DMS114 treated with DMSO at 0.1 percent for 48 hours (cell line): Measurements from ENCODE around the gene FRS2.

Experiments used
- DNase-seq: peaks from one replicate; lab custom pipeline; 2025; ENCODE audit not compliant: unreplicated experiment; lab: John Stamatoyannopoulos, UW

Gene FRS2

GRCh38 chr12:69497308-69498026 lies 27.3 kb downstream of the FRS2 start:
- DNase-seq = no peak

- DNase-seq = no peak
These were observed 30.4 kb downstream of the FRS2 start for GRCh38 chr12:69500631-69501030.

- no peak for DNase-seq
These were observed 31.1 kb downstream of the FRS2 start for GRCh38 chr12:69501154-69501895.

GRCh38 chr12:69502345-69503081 lies 32.3 kb downstream of the FRS2 start:
- no peak for DNase-seq

GRCh38 chr12:69508091-69508490 lies 37.9 kb downstream of the FRS2 start:
- no peak for DNase-seq

- DNase-seq = no peak
These were observed 38.4 kb downstream of the FRS2 start for GRCh38 chr12:69508621-69509020.

- no peak for DNase-seq
These were observed 39.1 kb downstream of the FRS2 start for GRCh38 chr12:69509308-69509736.

GRCh38 chr12:69509904-69510827 lies 40.0 kb downstream of the FRS2 start:
- no peak for DNase-seq

- no peak for DNase-seq
These were observed 40.8 kb downstream of the FRS2 start for GRCh38 chr12:69511016-69511415.

GRCh38 chr12:69511469-69512267 lies 41.5 kb downstream of the FRS2 start:
- DNase-seq = no peak

GRCh38 chr12:69512820-69513219 lies 42.6 kb downstream of the FRS2 start:
- DNase-seq = no peak

- no peak for DNase-seq
These were observed 43.1 kb downstream of the FRS2 start for GRCh38 chr12:69513297-69513696.

GRCh38 chr12:69514111-69514510 lies 43.9 kb downstream of the FRS2 start:
- no peak for DNase-seq

GRCh38 chr12:69514845-69515244 lies 44.7 kb downstream of the FRS2 start:
- no peak for DNase-seq

- DNase-seq = no peak
These were observed 45.3 kb downstream of the FRS2 start for GRCh38 chr12:69515394-69515930.

- DNase-seq = no peak
These were observed 46.8 kb downstream of the FRS2 start for GRCh38 chr12:69516950-69517349.

GRCh38 chr12:69517406-69517805 lies 47.2 kb downstream of the FRS2 start:
- DNase-seq = no peak

GRCh38 chr12:69519871-69520270 lies 49.7 kb downstream of the FRS2 start:
- no peak for DNase-seq

GRCh38 chr12:69523433-69524330 lies 53.5 kb downstream of the FRS2 start:
- DNase-seq = no peak
